HEK293T (cell line): Measurements from ENCODE around the gene TRPM8.

Experiments used
- ARNT ChIP-seq: fragments of 450-650 bp; IDR thresholded peaks from 2 replicates; pipeline ENCODE4 v1.6.1; 2017; ENCODE audit warnings: mild to moderate bottlenecking
- BHLHE40 ChIP-seq: fragments of 450-650 bp; IDR thresholded peaks from 2 replicates; pipeline ENCODE4 v1.6.1; 2016; ENCODE audit warnings: mild to moderate bottlenecking, moderate library complexity, borderline replicate concordance
- CTBP1 ChIP-seq: fragments of 450-650 bp; IDR thresholded peaks from 2 replicates; pipeline ENCODE4 v1.6.1; 2016; ENCODE audit warnings: borderline replicate concordance
- ELF4 ChIP-seq: fragments of 450-650 bp; IDR thresholded peaks from 2 replicates; pipeline ENCODE4 v1.6.1; 2017; ENCODE audit warnings: antibody characterized with exemption
- FOXA1 ChIP-seq: fragments of 450-650 bp; IDR thresholded peaks from 2 replicates; pipeline ENCODE4 v1.6.1; 2016; ENCODE audit warnings: mild to moderate bottlenecking
- FOXK2 ChIP-seq: fragments of 450-650 bp; IDR thresholded peaks from 2 replicates; pipeline ENCODE4 v1.6.1; 2016; ENCODE audit warnings: mild to moderate bottlenecking
- FOXM1 ChIP-seq: fragments of 450-650 bp; IDR thresholded peaks from 2 replicates; pipeline ENCODE4 v1.6.1; 2017; ENCODE audit warnings: mild to moderate bottlenecking, borderline replicate concordance
- HDGF ChIP-seq: fragments of 450-650 bp; IDR thresholded peaks from 2 replicates; pipeline ENCODE4 v1.6.1; 2017; ENCODE audit warnings: antibody characterized with exemption, borderline replicate concordance
- L3MBTL2 ChIP-seq: fragments of 450-650 bp; conservative IDR thresholded peaks from 2 replicates; pipeline ENCODE4 v1.6.1; 2016; ENCODE audit warnings: mild to moderate bottlenecking
- PKNOX1 ChIP-seq: fragments of 450-650 bp; IDR thresholded peaks from 2 replicates; pipeline ENCODE4 v1.6.1; 2016
- SP1 ChIP-seq: fragments of 450-650 bp; IDR thresholded peaks from 2 replicates; pipeline ENCODE4 v1.6.1; 2017
- SUZ12 ChIP-seq: fragments of 450-650 bp; IDR thresholded peaks from 2 replicates; pipeline ENCODE4 v1.6.1; 2016; ENCODE audit warnings: mild to moderate bottlenecking
- TARDBP ChIP-seq: fragments of 450-650 bp; IDR thresholded peaks from 2 replicates; pipeline ENCODE4 v1.6.1; 2016
- ZNF384 ChIP-seq: fragments of 450-650 bp; IDR thresholded peaks from 2 replicates; pipeline ENCODE4 v1.6.1; 2016

GRCh38 chr2:233990261-233990798, 73.2 kb downstream of the TRPM8 start:
- TF ChIP-seq SUZ12 (no peak), SP1 (no peak), FOXA1 (no peak), CTBP1 (no peak), FOXM1 (no peak), TARDBP (no peak), L3MBTL2 (no peak), ELF4 (no peak), HDGF (no peak), ARNT (no peak), FOXK2 (no peak), BHLHE40 (no peak), ZNF384 (no peak), PKNOX1 (no peak)
